Skeletal muscle satellite cell (primary cell): ENCODE results near the gene ZNF786.
"Not testable (repeated sequence)": the region's sequence is repeated elsewhere in the genome, so short reads cannot be mapped to it uniquely, and the experiment has no call there.

Experiments used
- H3K27me3 ChIP-seq: 2 replicates; pipeline ENCODE4 v1.7.0; 2013; ENCODE audit warnings: low read length; ENCODE audit not compliant: control insufficient read depth, insufficient read depth
- H3K36me3 ChIP-seq: 2 replicates; pipeline ENCODE4 v1.7.0; 2013; ENCODE audit warnings: mild to moderate bottlenecking, control low read depth, low read length; ENCODE audit not compliant: insufficient read depth
- H3K4me1 ChIP-seq: 2 replicates; pipeline ENCODE4 v1.7.0; 2013; ENCODE audit warnings: low read length; ENCODE audit not compliant: control insufficient read depth, insufficient read depth
- H3K4me2 ChIP-seq: 2 replicates; pipeline ENCODE4 v1.7.0; 2013; ENCODE audit warnings: mild to moderate bottlenecking, low read length
- H3K4me3 ChIP-seq: 2 replicates; pipeline ENCODE4 v1.7.0; 2013; ENCODE audit warnings: low read length
- H3K9ac ChIP-seq: 2 replicates; pipeline ENCODE4 v1.7.0; 2013; ENCODE audit warnings: mild to moderate bottlenecking, low read depth, low read length, moderate library complexity
- H3K9me3 ChIP-seq: replicated peaks from 2 replicates; pipeline ENCODE4 v1.7.0; 2013; ENCODE audit warnings: mild to moderate bottlenecking, control low read depth, low read length

ZNF786 gene

GRCh38 chr7:149077594-149077993, 12.9 kb downstream of the ZNF786 start:
- no peak overlapping the region for H3K4me2 ChIP-seq
- H3K4me3 ChIP-seq, result no peak overlapping the region
- H3K36me3 ChIP-seq, result peaks cover 14% of the 10 kb centered on the region
- H3K27me3 ChIP-seq, result no peaks in the 10 kb centered on the region
- no peak overlapping the region for H3K9ac ChIP-seq
- H3K9me3 ChIP-seq, result no peaks in the 10 kb centered on the region
- H3K4me1 ChIP-seq, result no peaks in the 10 kb centered on the region

GRCh38 chr7:149075286-149075685, 15.2 kb downstream of the ZNF786 start:
- Histone ChIP-seq H3K9me3 (no peaks in the 10 kb centered on the region), H3K4me3 (no peak overlapping the region), H3K4me2 (no peak overlapping the region), H3K4me1 (no peaks in the 10 kb centered on the region), H3K9ac (no peak overlapping the region), H3K36me3 (peaks cover 33% of the 10 kb centered on the region), H3K27me3 (no peaks in the 10 kb centered on the region)

- H3K27me3 ChIP-seq, result no peaks in the 10 kb centered on the region
- H3K9me3 ChIP-seq, result no peaks in the 10 kb centered on the region
- no peak overlapping the region for H3K9ac ChIP-seq
- no peak overlapping the region for H3K4me2 ChIP-seq
- peaks cover 33% of the 10 kb centered on the region for H3K36me3 ChIP-seq
- H3K4me1 ChIP-seq, result no peaks in the 10 kb centered on the region
- no peak overlapping the region for H3K4me3 ChIP-seq
Measured at GRCh38 chr7:149074116-149074885, 16.2 kb downstream of the ZNF786 start.

- Histone ChIP-seq H3K9ac (no peak overlapping the region), H3K36me3 (peaks cover 37% of the 10 kb centered on the region), H3K9me3 (no peaks in the 10 kb centered on the region), H3K4me3 (no peak overlapping the region), H3K27me3 (no peaks in the 10 kb centered on the region), H3K4me1 (no peaks in the 10 kb centered on the region), H3K4me2 (no peak overlapping the region)
Measured at GRCh38 chr7:149072438-149072775, 18.1 kb downstream of the ZNF786 start.

- no peak overlapping the region for H3K4me3 ChIP-seq
Measured at GRCh38 chr7:149071641-149072437, 18.7 kb downstream of the ZNF786 start.

GRCh38 chr7:149071182-149071635, 19.3 kb downstream of the ZNF786 start:
- Histone ChIP-seq H3K27me3 (no peaks in the 10 kb centered on the region), H3K4me1 (no peaks in the 10 kb centered on the region), H3K9me3 (no peaks in the 10 kb centered on the region), H3K4me3 (no peak overlapping the region), H3K36me3 (peaks cover 37% of the 10 kb centered on the region), H3K4me2 (no peak overlapping the region), H3K9ac (no peak overlapping the region)

More at GRCh38 chr7:149071641-149072437, 18.7 kb downstream of the ZNF786 start:
- H3K9ac ChIP-seq, result no peak overlapping the region
- H3K27me3 ChIP-seq, result no peaks in the 10 kb centered on the region
- no peaks in the 10 kb centered on the region for H3K4me1 ChIP-seq
- peaks cover 37% of the 10 kb centered on the region for H3K36me3 ChIP-seq
- H3K4me2 ChIP-seq, result no peak overlapping the region
- no peaks in the 10 kb centered on the region for H3K9me3 ChIP-seq

- Histone ChIP-seq H3K4me3 (no peak overlapping the region), H3K9ac (no peak overlapping the region), H3K9me3 (no peaks in the 10 kb centered on the region), H3K36me3 (peaks cover 37% of the 10 kb centered on the region), H3K4me1 (no peaks in the 10 kb centered on the region), H3K4me2 (no peak overlapping the region), H3K27me3 (no peaks in the 10 kb centered on the region)
Measured at GRCh38 chr7:149070372-149071125, 20.0 kb downstream of the ZNF786 start.

- Histone ChIP-seq H3K4me3 (no peak overlapping the region), H3K9me3 (no peaks in the 10 kb centered on the region), H3K9ac (no peak overlapping the region), H3K4me2 (no peak overlapping the region), H3K36me3 (peaks cover 32% of the 10 kb centered on the region), H3K27me3 (no peaks in the 10 kb centered on the region), H3K4me1 (no peaks in the 10 kb centered on the region)
Measured at GRCh38 chr7:149067869-149068268, 22.6 kb downstream of the ZNF786 start.

GRCh38 chr7:149063476-149063875, 27.0 kb downstream of the ZNF786 start:
- Histone ChIP-seq H3K4me1 (no peaks in the 10 kb centered on the region), H3K27me3 (no peaks in the 10 kb centered on the region), H3K9ac (no peak overlapping the region), H3K4me2 (no peak overlapping the region), H3K9me3 (no peaks in the 10 kb centered on the region), H3K4me3 (no peak overlapping the region), H3K36me3 (peaks cover 4% of the 10 kb centered on the region)

- not testable (repeated sequence) for H3K4me1 ChIP-seq, H3K9ac ChIP-seq, H3K36me3 ChIP-seq, H3K4me3 ChIP-seq, H3K4me2 ChIP-seq, H3K27me3 ChIP-seq, H3K9me3 ChIP-seq
Measured at GRCh38 chr7:149062217-149062899, 28.2 kb downstream of the ZNF786 start.

GRCh38 chr7:149060156-149060555, 30.4 kb downstream of the ZNF786 start:
- H3K27me3 ChIP-seq, result no peaks in the 10 kb centered on the region
- no peaks in the 10 kb centered on the region for H3K4me1 ChIP-seq
- H3K4me2 ChIP-seq, result no peak overlapping the region

More at GRCh38 chr7:149060156-149060555, 30.4 kb downstream of the ZNF786 start:
- H3K36me3 ChIP-seq, result no peaks in the 10 kb centered on the region
- no peak overlapping the region for H3K9ac ChIP-seq
- H3K9me3 ChIP-seq, result no peaks in the 10 kb centered on the region
- no peak overlapping the region for H3K4me3 ChIP-seq
